Testis (tissue), 2 donors: ENCODE data around the gene NAPG.

Experiments used
- POLR2A ChIP-seq: fragments of 450-650 bp; IDR thresholded peaks from one replicate; pipeline ENCODE4 v1.6.1; 2017; ENCODE audit warnings: antibody characterized with exemption, mild to moderate bottlenecking, moderate library complexity
- TF ChIP-seq, protein P1 (sequence below), 3 experiments: fragments of 450-650 bp in 2 of 3; fragments of 200-600 bp in 1 of 3; sonication (generic) in 1 of 3; IDR thresholded peaks; one replicate each; pipeline ENCODE4 v1.5.1; 2016 to 2019; ENCODE audit warnings: antibody characterized with exemption in 3 of 3, mild to moderate bottlenecking in 2 of 3, moderate library complexity in 1 of 3

- TF ChIP-seq POLR2A: no peak
- TF ChIP-seq, protein P1, sequence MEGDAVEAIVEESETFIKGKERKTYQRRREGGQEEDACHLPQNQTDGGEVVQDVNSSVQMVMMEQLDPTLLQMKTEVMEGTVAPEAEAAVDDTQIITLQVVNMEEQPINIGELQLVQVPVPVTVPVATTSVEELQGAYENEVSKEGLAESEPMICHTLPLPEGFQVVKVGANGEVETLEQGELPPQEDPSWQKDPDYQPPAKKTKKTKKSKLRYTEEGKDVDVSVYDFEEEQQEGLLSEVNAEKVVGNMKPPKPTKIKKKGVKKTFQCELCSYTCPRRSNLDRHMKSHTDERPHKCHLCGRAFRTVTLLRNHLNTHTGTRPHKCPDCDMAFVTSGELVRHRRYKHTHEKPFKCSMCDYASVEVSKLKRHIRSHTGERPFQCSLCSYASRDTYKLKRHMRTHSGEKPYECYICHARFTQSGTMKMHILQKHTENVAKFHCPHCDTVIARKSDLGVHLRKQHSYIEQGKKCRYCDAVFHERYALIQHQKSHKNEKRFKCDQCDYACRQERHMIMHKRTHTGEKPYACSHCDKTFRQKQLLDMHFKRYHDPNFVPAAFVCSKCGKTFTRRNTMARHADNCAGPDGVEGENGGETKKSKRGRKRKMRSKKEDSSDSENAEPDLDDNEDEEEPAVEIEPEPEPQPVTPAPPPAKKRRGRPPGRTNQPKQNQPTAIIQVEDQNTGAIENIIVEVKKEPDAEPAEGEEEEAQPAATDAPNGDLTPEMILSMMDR (IDR thresholded peaks at IDR 0.05): no peak
Observed at GRCh38 chr18:10516078-10516477, 9.7 kb upstream of the NAPG start.
